ENCODE data around the gene DNMBP. TPM values are rescaled to one million over a fixed set of nuclear protein-coding genes. Genes with fewer than 3 reads are reported as not detected.

The DNMBP gene
- total RNA-seq, 1 donor from 2014 or later, result 15.9 TPM

DNA sequence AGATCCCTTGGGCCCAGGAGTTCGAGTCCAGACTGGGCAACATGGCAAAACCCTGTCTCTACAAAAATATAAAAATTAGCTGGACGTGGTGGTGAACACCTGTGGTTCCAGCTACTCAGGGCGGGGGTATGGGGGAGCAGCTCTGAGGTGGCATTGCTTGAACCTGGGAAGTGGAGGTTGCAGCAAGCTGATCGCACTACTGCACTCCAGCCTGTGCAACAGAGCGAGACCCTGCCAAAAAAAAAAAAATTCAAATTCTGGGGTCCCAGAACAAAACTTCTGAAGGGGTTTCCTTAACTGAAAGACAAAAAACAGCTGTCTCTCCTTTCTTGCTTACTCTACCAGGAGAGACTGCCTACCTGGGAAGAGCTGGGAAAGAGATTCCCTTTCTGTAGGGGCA lies 27.0 kb downstream of the DNMBP start:
- H3K27ac ChIP-seq, result no peak overlapping the region
- intact Hi-C loops (cut with DNase I), result no loop called here

DNA sequence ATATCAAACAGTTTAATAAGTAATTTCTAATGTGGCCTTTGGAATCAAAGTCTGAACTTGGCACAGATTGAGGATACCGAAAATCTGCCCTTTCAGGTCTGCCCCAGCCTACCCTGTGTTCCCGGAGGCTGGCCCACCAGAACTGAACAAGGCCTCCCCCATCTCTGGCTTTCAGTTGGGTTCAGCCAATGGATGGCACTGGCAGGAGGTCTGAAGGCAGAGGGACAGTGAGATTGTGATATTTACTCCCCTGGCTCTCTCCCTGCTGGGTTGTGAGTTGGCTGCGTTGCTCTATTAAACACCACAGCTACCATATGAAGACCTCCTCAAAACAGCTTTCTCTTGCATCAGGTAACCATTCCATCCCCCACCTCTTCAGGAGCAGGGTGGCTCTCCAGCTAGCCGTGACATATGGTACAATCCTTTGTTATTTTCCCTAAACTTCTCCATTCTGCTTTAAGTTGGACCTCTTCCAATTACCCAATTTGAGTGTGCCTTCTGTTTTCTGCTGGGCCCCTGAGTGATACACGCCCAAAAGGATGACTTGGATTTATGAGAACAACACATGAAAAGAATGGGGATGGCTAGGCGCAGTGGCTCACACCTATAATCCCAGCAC lies 28.1 kb downstream of the DNMBP start:
- Histone ChIP-seq H3K27me3 (no peaks in the 10 kb centered on the region), H3K27ac (no peak overlapping the region), H3K9me3 (no peaks in the 10 kb centered on the region), H3K36me3 (no peaks in the 10 kb centered on the region), H3K4me1 (peaks cover 0 to 2% of the 10 kb centered on the region in 2 donors), H3K4me3 (no peak overlapping the region)
- no peak for DNase-seq (ENCODE audit: low spot score in 2 of 2)
- intact Hi-C loops (cut with DNase I), result no loop called here
- TF ChIP-seq, protein P1, sequence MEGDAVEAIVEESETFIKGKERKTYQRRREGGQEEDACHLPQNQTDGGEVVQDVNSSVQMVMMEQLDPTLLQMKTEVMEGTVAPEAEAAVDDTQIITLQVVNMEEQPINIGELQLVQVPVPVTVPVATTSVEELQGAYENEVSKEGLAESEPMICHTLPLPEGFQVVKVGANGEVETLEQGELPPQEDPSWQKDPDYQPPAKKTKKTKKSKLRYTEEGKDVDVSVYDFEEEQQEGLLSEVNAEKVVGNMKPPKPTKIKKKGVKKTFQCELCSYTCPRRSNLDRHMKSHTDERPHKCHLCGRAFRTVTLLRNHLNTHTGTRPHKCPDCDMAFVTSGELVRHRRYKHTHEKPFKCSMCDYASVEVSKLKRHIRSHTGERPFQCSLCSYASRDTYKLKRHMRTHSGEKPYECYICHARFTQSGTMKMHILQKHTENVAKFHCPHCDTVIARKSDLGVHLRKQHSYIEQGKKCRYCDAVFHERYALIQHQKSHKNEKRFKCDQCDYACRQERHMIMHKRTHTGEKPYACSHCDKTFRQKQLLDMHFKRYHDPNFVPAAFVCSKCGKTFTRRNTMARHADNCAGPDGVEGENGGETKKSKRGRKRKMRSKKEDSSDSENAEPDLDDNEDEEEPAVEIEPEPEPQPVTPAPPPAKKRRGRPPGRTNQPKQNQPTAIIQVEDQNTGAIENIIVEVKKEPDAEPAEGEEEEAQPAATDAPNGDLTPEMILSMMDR (IDR thresholded peaks at IDR 0.05), result no peak

More for the DNA sequence above, 27.0 kb downstream of the DNMBP start:
- TF ChIP-seq, protein P1 (IDR thresholded peaks at IDR 0.05), result no peak
- Histone ChIP-seq H3K27me3 (no peaks in the 10 kb centered on the region), H3K4me1 (peaks cover 0 to 2% of the 10 kb centered on the region in 2 donors), H3K9me3 (no peaks in the 10 kb centered on the region), H3K4me3 (no peak overlapping the region), H3K36me3 (no peaks in the 10 kb centered on the region)
- DNase-seq (ENCODE audit: low spot score in 2 of 2), result no peak

DNA sequence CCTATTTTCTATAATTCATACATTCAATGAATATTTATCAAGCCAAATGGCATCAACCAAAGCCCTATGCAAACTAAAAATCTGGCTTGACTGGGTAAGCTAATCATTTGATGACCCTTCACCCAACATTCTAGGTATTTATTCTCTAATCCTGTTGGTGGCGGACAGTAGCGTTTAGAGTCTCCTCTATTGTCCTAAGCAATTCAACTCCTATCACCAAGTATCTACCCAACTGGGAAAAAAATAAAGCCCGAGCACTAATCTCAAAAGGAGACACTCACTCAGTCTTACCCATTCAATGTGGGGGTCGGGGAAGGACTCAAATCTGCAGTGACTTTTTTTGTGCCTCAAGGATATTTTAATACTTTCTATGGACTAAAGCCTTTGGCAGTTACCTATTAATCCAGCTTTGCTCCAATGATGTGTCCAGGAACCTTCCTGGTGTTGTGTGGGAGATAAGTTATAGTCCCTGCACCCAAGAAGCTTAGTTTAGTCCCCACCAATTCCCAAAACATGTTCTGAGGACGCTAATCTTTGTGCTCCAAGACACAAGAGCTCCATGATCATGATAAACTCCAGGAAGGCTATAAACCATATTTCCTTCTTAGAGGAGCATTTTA lies 30.6 kb downstream of the DNMBP start:
- H3K27ac ChIP-seq, result no peak overlapping the region
- H3K27me3 ChIP-seq, result no peaks in the 10 kb centered on the region
- intact Hi-C loops (cut with DNase I), result loop anchor here (5.0 kb wide), 1 partner anchor 33 kb away; no protein-coding TSS in a partner anchor
- TF ChIP-seq, protein P1 (IDR thresholded peaks at IDR 0.05), result no peak
- H3K9me3 ChIP-seq, result no peaks in the 10 kb centered on the region
- H3K4me3 ChIP-seq, result no peak overlapping the region
- DNase-seq (ENCODE audit: low spot score in 2 of 2), result no peak
- peaks cover 0 to 2% of the 10 kb centered on the region in 2 donors for H3K4me1 ChIP-seq
- no peaks in the 10 kb centered on the region for H3K36me3 ChIP-seq

DNA sequence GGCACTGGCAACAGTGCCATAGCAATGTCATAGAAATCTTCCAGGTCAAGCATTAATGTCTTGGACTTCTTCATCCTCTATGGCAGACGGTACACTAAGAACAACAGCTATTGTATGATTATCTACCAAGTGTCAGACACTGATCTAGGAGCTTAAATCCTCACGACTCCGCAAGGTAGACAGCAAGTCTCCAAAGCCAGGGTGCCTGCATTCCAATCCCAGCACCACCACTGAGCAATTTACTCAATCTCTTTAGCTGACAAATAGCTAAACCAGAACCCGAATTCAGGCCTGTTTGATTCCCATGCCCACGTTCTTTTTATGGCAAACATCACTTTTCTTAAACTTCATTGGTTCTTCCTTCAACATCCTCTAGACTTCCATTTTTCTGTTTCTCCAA lies 31.8 kb downstream of the DNMBP start:
- Histone ChIP-seq H3K4me3 (no peak overlapping the region), H3K9me3 (no peaks in the 10 kb centered on the region), H3K27ac (no peak overlapping the region), H3K36me3 (no peaks in the 10 kb centered on the region), H3K27me3 (no peaks in the 10 kb centered on the region), H3K4me1 (peaks cover 0 to 2% of the 10 kb centered on the region in 2 donors)
- TF ChIP-seq, protein P1 (IDR thresholded peaks at IDR 0.05), result no peak
- intact Hi-C loops (cut with DNase I), result loop anchor here (5.0 kb wide), 1 partner anchor 34 kb away; no protein-coding TSS in a partner anchor
- no peak for DNase-seq (ENCODE audit: low spot score in 2 of 2)

DNA sequence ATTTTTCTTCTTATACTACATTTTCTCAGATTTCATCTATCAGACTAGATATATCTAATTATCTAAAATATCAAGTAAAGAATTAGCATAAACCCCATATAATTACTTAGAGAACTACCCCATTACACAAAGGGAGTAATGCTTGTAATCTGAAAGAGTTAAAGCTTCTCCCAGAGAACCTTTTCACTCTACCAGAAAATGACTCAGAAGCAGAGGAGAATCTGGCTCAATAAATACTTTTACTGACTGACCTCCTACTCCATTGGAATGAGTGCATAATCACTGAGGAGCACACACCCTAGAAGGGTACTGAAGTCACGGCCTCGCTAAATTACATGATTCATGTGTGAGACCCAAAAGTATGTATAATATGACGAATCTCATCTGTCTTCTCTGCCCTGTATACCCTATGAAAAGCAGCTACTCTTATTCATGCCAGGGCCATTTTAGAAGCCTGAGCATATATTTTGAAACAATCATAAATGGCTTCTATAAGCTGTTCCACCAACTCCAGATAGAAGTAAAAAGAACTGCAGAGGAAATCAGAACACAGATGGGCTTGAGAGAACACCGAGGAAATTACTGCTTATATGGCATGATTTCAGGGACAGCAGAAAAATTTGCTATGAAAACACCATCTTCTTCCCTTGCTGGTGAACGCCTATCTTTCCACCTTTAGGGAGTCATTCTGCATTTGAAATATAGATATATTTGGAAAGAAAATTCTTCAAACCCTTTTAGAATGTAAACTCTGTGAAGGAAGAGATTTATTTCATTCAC lies 32.7 kb downstream of the DNMBP start:
- intact Hi-C loops (cut with DNase I), result loop anchor here (5.0 kb wide), 1 partner anchor 35 kb away; no protein-coding TSS in a partner anchor
- Histone ChIP-seq H3K4me1 (peaks cover 0 to 2% of the 10 kb centered on the region in 2 donors), H3K4me3 (no peak overlapping the region), H3K36me3 (no peaks in the 10 kb centered on the region), H3K27me3 (no peaks in the 10 kb centered on the region), H3K27ac (peak overlapping the region; percentile 49 to 63), H3K9me3 (no peaks in the 10 kb centered on the region)
- TF ChIP-seq, protein P1 (IDR thresholded peaks at IDR 0.05), result no peak
- DNase-seq (ENCODE audit: low spot score in 2 of 2), result no peak

Measured in ascending aorta (tissue), 2 donors.